ENCODE results near the gene COL26A1.

Gene COL26A1

DNA sequence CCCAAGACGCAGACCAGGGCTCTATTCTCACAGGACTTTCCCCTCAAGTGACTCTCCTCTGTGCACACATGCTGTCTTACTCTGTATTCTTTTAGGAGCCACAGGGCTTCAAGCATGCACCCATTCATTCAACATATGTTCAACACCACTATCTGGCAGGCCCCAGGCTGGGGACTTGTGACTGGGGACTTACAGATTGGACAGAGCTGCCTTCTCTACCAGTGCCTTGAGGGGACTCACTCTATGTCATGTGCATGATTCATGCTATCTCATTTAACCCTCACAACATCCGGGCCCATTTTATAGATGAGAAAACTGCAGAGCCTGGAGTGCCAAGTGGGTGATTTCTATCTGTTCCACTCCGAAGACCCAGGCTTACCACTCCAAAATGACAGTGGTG is 232.1 kb downstream of the COL26A1 start:
- Histone ChIP-seq H3K9me3 (no peaks in the 10 kb centered on the region), H3K27ac (no peak overlapping the region), H3K27me3 (no peaks in the 10 kb centered on the region), H3K4me1 (peaks cover 0 to 17% (median 7%) of the 10 kb centered on the region in 4 donors), H3K4me3 (no peak overlapping the region), H3K36me3 (no peaks in the 10 kb centered on the region)
- intact Hi-C loops (cut with DNase I; ENCODE audit: low total_unique reads) = no loop called here
- no peak for DNase-seq
- TF ChIP-seq, protein P1, sequence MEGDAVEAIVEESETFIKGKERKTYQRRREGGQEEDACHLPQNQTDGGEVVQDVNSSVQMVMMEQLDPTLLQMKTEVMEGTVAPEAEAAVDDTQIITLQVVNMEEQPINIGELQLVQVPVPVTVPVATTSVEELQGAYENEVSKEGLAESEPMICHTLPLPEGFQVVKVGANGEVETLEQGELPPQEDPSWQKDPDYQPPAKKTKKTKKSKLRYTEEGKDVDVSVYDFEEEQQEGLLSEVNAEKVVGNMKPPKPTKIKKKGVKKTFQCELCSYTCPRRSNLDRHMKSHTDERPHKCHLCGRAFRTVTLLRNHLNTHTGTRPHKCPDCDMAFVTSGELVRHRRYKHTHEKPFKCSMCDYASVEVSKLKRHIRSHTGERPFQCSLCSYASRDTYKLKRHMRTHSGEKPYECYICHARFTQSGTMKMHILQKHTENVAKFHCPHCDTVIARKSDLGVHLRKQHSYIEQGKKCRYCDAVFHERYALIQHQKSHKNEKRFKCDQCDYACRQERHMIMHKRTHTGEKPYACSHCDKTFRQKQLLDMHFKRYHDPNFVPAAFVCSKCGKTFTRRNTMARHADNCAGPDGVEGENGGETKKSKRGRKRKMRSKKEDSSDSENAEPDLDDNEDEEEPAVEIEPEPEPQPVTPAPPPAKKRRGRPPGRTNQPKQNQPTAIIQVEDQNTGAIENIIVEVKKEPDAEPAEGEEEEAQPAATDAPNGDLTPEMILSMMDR (IDR thresholded peaks at IDR 0.05) = no peak

DNA sequence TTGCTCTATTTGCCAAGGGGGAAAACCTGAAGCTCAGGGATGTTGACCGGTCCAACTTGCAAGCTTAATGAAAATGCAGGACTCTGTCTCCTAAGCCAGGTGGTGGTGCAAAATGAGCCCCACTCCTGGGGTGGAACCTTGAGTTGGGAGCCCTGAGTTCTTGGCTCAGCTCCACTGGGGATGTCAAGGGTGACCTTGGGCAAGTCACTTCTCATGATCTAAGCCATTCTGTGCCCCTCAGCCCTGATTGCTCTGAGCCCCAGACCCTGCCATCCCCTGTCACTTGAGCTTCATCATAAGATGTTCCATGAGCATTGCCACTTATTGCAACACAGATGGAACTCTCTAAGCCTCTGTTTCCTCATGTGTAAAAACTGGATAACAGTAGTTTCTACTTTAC is 232.6 kb downstream of the COL26A1 start:
- intact Hi-C loops (cut with DNase I; ENCODE audit: low total_unique reads) = no loop called here

DNA sequence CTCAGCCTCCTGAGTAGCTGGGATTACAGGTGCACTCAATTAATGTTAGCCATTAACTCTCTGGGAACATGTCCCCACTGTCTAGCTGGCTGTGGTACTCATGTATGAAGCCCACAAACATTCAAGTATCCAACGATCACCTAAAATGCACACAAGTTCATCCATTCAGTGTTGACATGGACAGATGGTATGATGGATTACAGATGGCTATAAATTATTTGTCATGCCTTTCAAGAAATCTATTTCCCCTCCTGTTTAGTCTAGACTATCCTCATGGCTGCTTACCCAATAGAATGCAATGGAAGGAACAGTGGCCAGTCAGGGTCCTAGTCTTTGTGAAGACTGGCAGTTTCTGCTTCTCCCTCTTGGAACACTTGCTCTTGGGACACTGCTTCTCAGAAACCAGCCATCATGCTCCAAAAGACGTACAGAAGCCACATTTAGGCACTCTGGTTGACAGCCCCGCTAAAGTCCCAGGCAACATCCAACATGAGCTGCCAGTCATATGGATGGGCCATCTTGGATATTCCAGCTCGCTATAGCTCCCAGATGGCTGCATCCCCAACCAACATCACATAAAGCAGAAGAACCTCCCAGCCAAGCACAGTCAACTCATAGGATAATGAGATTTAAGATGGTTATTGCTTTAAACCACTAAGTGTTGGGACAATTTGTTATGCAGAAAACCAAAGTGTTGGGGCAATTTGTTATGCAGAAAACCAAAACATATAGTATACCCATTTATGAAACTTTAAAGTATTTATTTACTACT is 233.3 kb downstream of the COL26A1 start:
- H3K27ac ChIP-seq = no peak overlapping the region
- intact Hi-C loops (cut with DNase I; ENCODE audit: low total_unique reads) = no loop called here
- H3K9me3 ChIP-seq = no peaks in the 10 kb centered on the region
- DNase-seq = no peak
- TF ChIP-seq, protein P1 (IDR thresholded peaks at IDR 0.05) = no peak
- H3K36me3 ChIP-seq = no peaks in the 10 kb centered on the region
- H3K4me3 ChIP-seq = no peak overlapping the region
- H3K4me1 ChIP-seq = peaks cover 0 to 17% (median 7%) of the 10 kb centered on the region in 4 donors
- no peaks in the 10 kb centered on the region for H3K27me3 ChIP-seq

More for the DNA sequence above, 232.6 kb downstream of the COL26A1 start:
- H3K27me3 ChIP-seq = no peaks in the 10 kb centered on the region
- no peaks in the 10 kb centered on the region for H3K9me3 ChIP-seq
- no peaks in the 10 kb centered on the region for H3K36me3 ChIP-seq
- TF ChIP-seq, protein P1 (IDR thresholded peaks at IDR 0.05) = no peak
- no peak overlapping the region for H3K27ac ChIP-seq
- H3K4me1 ChIP-seq = peaks cover 0 to 17% (median 7%) of the 10 kb centered on the region in 4 donors
- no peak for DNase-seq
- no peak overlapping the region for H3K4me3 ChIP-seq

DNA sequence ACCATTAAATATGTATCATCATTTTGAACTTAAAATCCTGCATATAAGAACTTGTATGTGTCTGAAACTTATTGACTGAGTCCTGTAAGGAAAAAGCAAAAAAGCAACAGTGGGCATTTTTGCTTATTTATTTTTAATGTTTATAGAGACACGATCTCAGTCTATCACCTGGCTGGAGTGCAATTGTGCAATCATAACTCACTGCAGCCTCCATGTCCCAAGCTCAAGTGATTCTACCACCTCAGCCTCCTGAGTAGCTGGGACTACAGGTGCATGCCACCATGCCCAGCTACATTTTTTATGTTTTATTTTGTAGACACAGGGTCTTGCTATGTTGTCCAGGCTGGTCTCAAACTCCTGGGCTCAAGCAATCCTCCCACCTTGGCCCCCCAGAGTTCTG is 234.2 kb downstream of the COL26A1 start:
- intact Hi-C loops (cut with DNase I; ENCODE audit: low total_unique reads) = no loop called here
- no peak overlapping the region for H3K4me3 ChIP-seq
- H3K4me1 ChIP-seq = peaks cover 0 to 17% (median 7%) of the 10 kb centered on the region in 4 donors
- DNase-seq = no peak
- H3K27me3 ChIP-seq = no peaks in the 10 kb centered on the region
- no peaks in the 10 kb centered on the region for H3K9me3 ChIP-seq
- TF ChIP-seq, protein P1 (IDR thresholded peaks at IDR 0.05) = no peak
- H3K27ac ChIP-seq = no peak overlapping the region
- H3K36me3 ChIP-seq = no peaks in the 10 kb centered on the region

DNA sequence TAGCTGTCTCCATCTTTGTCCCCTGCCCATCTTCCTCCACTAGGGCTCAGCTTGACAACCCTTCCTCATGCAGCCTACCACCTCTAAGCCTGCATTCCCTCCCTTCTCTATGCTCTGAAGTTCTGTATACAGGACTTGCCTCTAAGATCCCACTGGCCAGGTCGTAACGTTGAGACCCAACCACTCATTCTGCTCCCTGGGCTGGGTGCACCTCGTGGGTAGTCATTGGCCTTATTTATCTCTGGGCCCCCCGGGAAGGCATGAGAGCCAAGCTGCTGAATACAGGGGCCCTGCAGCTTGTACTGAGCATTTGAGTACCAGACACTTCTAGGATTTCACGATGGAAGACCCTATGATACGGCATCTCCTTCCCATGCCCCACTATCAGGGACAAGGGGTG is 235.3 kb downstream of the COL26A1 start:
- H3K36me3 ChIP-seq = no peaks in the 10 kb centered on the region
- H3K27ac ChIP-seq = no peak overlapping the region
- H3K9me3 ChIP-seq = no peaks in the 10 kb centered on the region
- TF ChIP-seq, protein P1 (IDR thresholded peaks at IDR 0.05) = no peak
- H3K4me1 ChIP-seq = peaks cover 0 to 26% (median 13%) of the 10 kb centered on the region in 4 donors
- intact Hi-C loops (cut with DNase I; ENCODE audit: low total_unique reads) = no loop called here
- no peaks in the 10 kb centered on the region for H3K27me3 ChIP-seq
- no peak for DNase-seq
- H3K4me3 ChIP-seq = no peak overlapping the region
